Skeletal muscle tissue (tissue), 4 donors: ENCODE measurements around the gene SPATA7. TPM values are rescaled to one million over a fixed set of nuclear protein-coding genes. Genes with fewer than 3 reads are reported as not detected.

Source experiments
- H3K27ac ChIP-seq: one replicate; pipeline ENCODE4 v1.7.0; 2013; ENCODE audit warnings: mild to moderate bottlenecking, low read depth, low read length, inconsistent platforms
- H3K27me3 ChIP-seq, 3 donors: one replicate each; pipeline ENCODE4 v1.7.0; 2013; ENCODE audit warnings: low read length in 3 of 3; ENCODE audit not compliant: control insufficient read depth in 3 of 3, insufficient read depth in 3 of 3
- H3K36me3 ChIP-seq, 3 donors: one replicate each; pipeline ENCODE4 v1.7.0; 2013; ENCODE audit warnings: low read length in 3 of 3; ENCODE audit not compliant: control insufficient read depth in 3 of 3, insufficient read depth in 3 of 3
- H3K4me1 ChIP-seq, 3 donors: one replicate each; pipeline ENCODE4 v1.7.0; 2013; ENCODE audit warnings: low read length in 3 of 3, mild to moderate bottlenecking in 3 of 3; ENCODE audit not compliant: control insufficient read depth in 3 of 3, insufficient read depth in 3 of 3
- H3K4me3 ChIP-seq, 3 donors: one replicate each; pipeline ENCODE4 v1.7.0; 2013; ENCODE audit warnings: low read length in 3 of 3
- H3K9ac ChIP-seq, 3 donors: one replicate each; pipeline ENCODE4 v1.7.0; 2013; ENCODE audit warnings: low read length in 3 of 3, mild to moderate bottlenecking in 3 of 3, moderate library complexity in 2 of 3, low read depth in 1 of 3
- H3K9me3 ChIP-seq, 3 donors: one replicate each; pipeline ENCODE4 v1.7.0; 2013; ENCODE audit warnings: low read length in 3 of 3; ENCODE audit not compliant: control insufficient read depth in 3 of 3
- total RNA-seq: library from RNA; depleted of rRNA; stranded (reverse); fragments of >200 nt; gene quantifications from one replicate; pipeline ENCODE4 v1.2.3, GENCODE V29; 2014
- donor health status: Osteomylitis.

SPATA7 gene, protein sequence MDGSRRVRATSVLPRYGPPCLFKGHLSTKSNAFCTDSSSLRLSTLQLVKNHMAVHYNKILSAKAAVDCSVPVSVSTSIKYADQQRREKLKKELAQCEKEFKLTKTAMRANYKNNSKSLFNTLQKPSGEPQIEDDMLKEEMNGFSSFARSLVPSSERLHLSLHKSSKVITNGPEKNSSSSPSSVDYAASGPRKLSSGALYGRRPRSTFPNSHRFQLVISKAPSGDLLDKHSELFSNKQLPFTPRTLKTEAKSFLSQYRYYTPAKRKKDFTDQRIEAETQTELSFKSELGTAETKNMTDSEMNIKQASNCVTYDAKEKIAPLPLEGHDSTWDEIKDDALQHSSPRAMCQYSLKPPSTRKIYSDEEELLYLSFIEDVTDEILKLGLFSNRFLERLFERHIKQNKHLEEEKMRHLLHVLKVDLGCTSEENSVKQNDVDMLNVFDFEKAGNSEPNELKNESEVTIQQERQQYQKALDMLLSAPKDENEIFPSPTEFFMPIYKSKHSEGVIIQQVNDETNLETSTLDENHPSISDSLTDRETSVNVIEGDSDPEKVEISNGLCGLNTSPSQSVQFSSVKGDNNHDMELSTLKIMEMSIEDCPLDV
- 22.4 TPM for total RNA-seq

DNA sequence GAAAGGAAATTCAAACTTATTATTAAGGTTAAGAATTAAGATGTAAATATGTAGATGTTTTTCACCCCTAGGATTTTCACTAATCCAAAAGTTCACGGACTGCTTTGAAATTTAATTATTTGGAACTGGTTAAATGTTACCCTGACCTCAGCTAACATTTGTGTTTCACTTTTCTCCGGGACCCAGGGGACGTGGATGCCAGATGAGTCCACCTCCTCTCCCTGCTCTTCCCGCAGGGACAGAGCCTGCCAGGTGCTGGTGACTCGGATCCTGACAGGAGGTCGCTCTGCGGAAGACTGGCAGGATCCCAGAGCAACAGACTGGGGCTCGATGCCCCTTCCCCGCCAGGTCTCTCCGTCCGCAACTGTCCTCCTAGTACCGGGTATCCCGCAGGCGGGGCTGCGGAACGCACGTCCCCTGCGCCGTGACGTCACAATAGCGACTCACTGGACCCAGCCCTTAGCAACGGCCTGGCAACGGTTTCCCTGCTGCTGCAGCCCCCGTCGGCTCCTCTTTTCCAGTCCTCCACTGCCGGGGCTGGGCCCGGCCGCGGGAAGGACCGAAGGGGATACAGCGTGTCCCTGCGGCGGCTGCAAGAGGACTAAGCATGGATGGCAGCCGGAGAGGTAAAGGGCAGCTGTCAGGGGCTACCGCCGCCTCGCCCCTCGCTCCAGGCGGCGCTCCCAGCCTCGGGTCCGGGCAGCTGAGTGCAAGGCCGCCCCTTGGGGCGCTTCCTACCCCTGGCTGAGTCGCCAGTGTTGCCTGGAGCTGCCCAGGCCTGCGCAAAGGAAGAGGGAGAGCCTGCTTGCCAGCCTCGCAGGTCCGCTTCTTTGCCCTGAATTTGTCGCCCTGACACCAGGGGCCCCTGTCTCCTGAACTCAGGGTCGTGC is at the start of gene SPATA7:
TSS of gene SPATA7 (plus strand) at position 446 of the 890 bp plus-strand sequence. CDS start at position 608, 162 bp downstream.
- Histone ChIP-seq H3K4me1 (peaks cover 6 to 13% (median 6%) of the 10 kb centered on the region in 3 donors), H3K9me3 (no peaks in the 10 kb centered on the region), H3K9ac (peak within 1 kb of the TSS; percentile 79 to 90 (median 79)), H3K36me3 (peaks cover 0 to 2% (median 0%) of the 10 kb centered on the region in 3 donors), H3K4me3 (peak within 1 kb of the TSS; percentile 91 to 99 (median 95)), H3K27ac (peak within 1 kb of the TSS; percentile 72), H3K27me3 (no peaks in the 10 kb centered on the region)

DNA sequence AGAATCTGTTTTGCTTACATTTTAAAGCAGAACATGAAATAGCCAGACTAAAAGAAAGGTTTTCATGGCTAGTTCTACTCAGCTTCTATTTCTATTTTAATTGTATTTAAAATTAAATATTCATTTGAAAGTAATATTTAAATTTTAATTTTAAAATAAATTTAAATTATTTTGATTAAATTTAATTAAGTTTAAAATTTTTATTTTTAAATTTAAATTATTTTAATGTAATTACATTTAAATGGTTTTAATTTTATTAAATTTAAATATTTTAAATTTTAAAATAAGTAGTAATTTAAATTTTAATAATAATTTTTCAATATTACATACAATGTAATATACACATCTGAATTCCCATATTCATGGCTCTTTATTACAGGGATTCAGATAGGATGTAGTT is 45.1 kb upstream of the SPATA7 start:
- H3K9me3 ChIP-seq, result no peaks in the 10 kb centered on the region
- no peak overlapping the region for H3K9ac ChIP-seq
- H3K4me1 ChIP-seq, result no peaks in the 10 kb centered on the region
- H3K36me3 ChIP-seq, result no peaks in the 10 kb centered on the region
- no peak overlapping the region for H3K4me3 ChIP-seq
- H3K27me3 ChIP-seq, result peaks cover 0 to 3% (median 0%) of the 10 kb centered on the region in 3 donors
- no peak overlapping the region for H3K27ac ChIP-seq

DNA sequence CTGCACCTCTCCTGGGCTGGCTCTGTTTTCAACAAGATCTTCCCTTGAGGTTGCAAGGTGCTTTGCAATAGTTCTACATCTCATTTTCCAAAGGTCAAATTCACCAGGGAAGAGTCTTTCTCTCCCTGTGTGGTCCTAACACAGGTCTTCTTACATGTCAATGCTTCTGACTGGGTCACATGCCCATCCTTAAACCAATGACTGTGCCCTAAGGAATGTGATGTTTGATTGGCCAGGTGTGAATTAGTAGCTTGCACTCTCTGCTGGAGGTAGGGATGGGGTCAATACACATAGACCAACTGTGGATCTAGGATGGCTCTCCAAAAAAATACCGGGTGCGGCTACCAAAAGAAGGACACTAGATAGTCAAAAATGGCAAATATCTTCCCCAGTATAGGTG is 42.5 kb upstream of the SPATA7 start:
- Histone ChIP-seq H3K4me3 (no peak overlapping the region), H3K9ac (no peak overlapping the region), H3K27ac (no peak overlapping the region), H3K4me1 (no peaks in the 10 kb centered on the region), H3K9me3 (no peaks in the 10 kb centered on the region), H3K27me3 (no peaks in the 10 kb centered on the region), H3K36me3 (no peaks in the 10 kb centered on the region)

DNA sequence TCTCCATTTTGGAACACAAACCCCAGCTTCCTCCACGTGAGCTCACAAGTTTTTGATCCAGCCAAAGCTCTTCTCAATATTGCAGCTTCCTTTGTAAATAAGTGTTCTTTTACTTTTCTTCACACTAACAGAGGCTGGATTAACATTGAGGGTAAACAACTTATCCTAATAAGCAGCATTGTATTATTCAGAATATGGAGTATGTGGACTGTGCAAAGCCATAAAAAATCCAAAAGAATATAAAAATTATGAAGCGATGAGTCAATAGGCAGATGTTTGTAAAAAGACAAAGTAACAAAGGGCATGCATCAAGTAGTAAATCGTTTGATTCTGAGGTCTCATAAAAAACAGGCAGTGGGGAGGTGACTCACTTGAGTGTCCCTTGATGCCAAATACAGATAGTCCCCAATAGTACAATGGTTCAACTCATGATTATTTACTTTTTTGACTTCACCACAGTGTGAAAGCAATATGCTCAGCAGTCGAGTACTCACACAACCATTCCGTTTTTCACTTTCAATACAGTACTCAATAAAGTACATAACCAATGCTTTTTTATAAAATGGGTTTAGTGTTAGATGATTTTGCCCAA is 39.3 kb upstream of the SPATA7 start:
- H3K4me3 ChIP-seq, result no peak overlapping the region
- H3K36me3 ChIP-seq, result no peaks in the 10 kb centered on the region
- no peaks in the 10 kb centered on the region for H3K9me3 ChIP-seq
- no peak overlapping the region for H3K9ac ChIP-seq
- H3K27me3 ChIP-seq, result no peaks in the 10 kb centered on the region
- no peaks in the 10 kb centered on the region for H3K4me1 ChIP-seq
- no peak overlapping the region for H3K27ac ChIP-seq

DNA sequence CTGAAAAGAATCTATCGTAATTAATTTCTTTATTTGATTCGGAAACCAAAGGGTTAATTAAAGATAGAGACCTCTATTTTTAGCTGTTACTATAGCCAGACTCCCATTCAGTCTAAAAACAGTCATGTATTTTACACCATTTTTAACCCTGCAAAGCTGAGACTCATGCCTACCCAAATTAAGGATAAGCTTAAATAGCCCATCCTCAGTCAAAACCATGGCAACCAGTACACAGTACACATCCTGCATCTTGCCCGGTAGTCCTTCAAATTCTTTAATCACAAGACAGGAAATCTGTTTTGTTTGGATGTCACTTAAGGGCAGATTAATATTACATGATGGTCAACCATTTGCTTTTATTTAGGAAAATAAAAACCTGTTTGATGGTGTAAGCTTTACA is 36.9 kb upstream of the SPATA7 start:
- no peak overlapping the region for H3K4me3 ChIP-seq
- H3K27ac ChIP-seq, result no peak overlapping the region
- no peaks in the 10 kb centered on the region for H3K27me3 ChIP-seq
- no peaks in the 10 kb centered on the region for H3K4me1 ChIP-seq
- H3K9ac ChIP-seq, result no peak overlapping the region
- H3K9me3 ChIP-seq, result no peaks in the 10 kb centered on the region
- H3K36me3 ChIP-seq, result no peaks in the 10 kb centered on the region

DNA sequence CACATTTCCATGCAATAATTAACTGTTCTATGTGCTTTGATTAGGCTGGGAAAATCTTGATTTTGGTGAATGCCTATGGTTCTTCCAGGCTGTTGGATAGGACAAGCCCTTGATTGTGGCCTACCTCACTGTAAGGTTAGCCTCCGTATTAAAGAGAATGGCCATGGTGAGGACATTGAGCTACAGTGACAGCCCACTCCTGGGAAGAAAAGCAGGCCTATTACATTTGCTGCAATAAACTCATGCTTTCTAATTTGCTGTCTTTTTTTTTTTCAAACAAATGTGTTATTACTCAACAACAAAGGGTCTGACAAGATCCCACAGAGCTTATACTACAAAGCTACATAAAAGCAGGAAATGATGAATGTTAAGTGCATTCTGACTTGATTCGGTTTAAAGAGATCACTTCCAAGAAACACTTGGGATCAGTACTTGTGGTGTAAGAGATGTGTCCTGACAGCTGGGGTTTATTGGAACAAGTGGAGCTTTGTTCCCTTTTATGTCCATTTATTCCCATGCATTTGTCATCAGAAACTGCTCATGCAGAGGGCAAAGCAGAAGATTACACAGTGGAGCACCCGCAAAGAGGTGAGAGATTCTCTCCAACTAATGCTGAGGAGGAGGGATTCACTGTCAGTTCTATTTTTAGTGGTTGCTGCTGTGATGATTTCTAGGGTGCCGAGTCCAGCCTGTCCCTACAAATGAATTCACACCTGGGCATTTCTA is 33.3 kb upstream of the SPATA7 start:
- Histone ChIP-seq H3K36me3 (no peaks in the 10 kb centered on the region), H3K27ac (no peak overlapping the region), H3K9ac (no peak overlapping the region), H3K9me3 (no peaks in the 10 kb centered on the region), H3K4me3 (no peak overlapping the region), H3K4me1 (no peaks in the 10 kb centered on the region), H3K27me3 (no peaks in the 10 kb centered on the region)

DNA sequence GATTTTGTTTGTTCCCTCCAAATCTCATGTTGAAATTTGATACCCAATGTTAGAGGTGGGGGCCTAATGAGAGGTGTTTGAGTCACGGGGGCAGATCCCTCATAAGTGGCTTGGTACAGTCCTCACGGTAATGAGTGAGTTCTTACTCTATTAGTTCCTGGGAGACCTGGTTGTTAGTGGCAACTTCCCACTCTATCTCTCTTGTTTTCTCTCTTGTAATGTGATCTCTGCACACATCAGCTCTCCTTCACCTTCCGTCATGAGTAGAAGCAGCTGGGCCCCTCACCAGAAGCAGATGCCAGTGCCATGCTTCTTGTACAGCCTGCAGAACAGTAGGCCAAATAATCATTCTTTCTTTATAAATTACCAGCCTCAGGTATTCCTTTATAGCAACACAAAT is 32.8 kb upstream of the SPATA7 start:
- Histone ChIP-seq H3K27me3 (no peaks in the 10 kb centered on the region), H3K4me1 (no peaks in the 10 kb centered on the region), H3K36me3 (no peaks in the 10 kb centered on the region), H3K9me3 (no peaks in the 10 kb centered on the region), H3K27ac (no peak overlapping the region), H3K4me3 (no peak overlapping the region), H3K9ac (no peak overlapping the region)

DNA sequence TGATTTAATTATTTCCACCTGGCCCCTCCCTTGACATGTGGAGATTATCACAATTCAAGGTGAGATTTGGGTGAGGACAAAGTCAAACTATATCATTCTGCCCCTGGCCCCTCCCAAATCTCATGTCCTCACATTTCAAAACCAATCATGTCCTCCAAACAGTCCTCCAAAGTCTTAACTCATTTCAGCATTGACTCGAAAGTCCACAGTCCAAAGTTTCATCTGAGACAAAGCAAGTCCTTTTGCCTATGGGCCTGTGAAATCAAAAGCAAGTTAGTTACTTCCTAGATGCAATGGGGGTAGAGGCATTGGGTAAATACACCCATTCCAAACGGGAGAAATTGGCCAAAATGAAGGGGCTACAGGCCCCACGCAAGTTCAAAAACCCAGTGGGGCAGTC is 31.1 kb upstream of the SPATA7 start:
- H3K4me3 ChIP-seq, result no peak overlapping the region
- no peak overlapping the region for H3K9ac ChIP-seq
- no peaks in the 10 kb centered on the region for H3K4me1 ChIP-seq
- no peaks in the 10 kb centered on the region for H3K27me3 ChIP-seq
- H3K27ac ChIP-seq, result no peak overlapping the region
- H3K9me3 ChIP-seq, result no peaks in the 10 kb centered on the region
- no peaks in the 10 kb centered on the region for H3K36me3 ChIP-seq

DNA sequence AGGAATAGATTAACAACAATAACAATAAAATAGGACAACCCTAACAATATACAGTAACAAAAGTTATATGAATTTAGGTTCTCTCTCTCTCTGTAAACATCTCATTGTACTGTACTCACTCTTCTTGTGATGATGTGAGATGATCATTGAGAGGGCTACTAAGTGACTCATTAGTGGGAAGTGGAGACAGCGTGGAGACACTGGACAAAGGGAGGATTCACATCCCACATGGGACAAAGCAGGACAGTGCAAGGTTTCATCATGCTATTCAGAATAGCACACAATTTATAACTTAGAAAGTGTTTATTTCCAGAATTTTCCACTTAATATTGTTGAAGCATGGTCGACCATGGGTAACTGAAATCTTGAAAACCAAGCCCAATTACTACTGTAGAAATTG is 26.0 kb upstream of the SPATA7 start:
- Histone ChIP-seq H3K27me3 (no peaks in the 10 kb centered on the region), H3K9ac (no peak overlapping the region), H3K27ac (no peak overlapping the region), H3K4me1 (no peaks in the 10 kb centered on the region), H3K4me3 (no peak overlapping the region), H3K36me3 (no peaks in the 10 kb centered on the region), H3K9me3 (no peaks in the 10 kb centered on the region)
